Caco-2 (cell line): ENCODE results near the gene LAS1L. TPM values are rescaled to one million over a fixed set of nuclear protein-coding genes. Genes with fewer than 3 reads are reported as not detected.

Source experiments
- BruUV-seq: library from RNA; stranded (reverse); fragments of 400-500 nt; replicated peaks from 2 replicates; lab custom pipeline; 2021; lab: Mats Ljungman, UMichigan
- CTCF ChIA-PET: fragments of 300-600 bp; sonication (Branson Sonifier 250); formaldehyde crosslinking; loops from one replicate; lab custom pipeline; 2022; ENCODE audit warnings: antibody characterized with exemption; lab: Charles Lee
- POLR2A ChIA-PET: fragments of 300-600 bp; sonication (Branson Sonifier 250); formaldehyde crosslinking; loops from one replicate; lab custom pipeline; 2022; ENCODE audit warnings: antibody characterized with exemption; lab: Charles Lee
- DNase-seq, 2 experiments: peaks; one replicate each; pipeline versions ENCODE4 v3.0.0 to v3.0.0-alpha.2; 2020 to 2022
- H3K27me3 ChIP-seq: replicated peaks from 2 replicates; pipeline ENCODE4 v1.6.0; 2011; ENCODE audit warnings: low read length; ENCODE audit not compliant: control insufficient read depth, insufficient read depth
- H3K36me3 ChIP-seq: 2 replicates; pipeline ENCODE4 v1.5.1; 2011; ENCODE audit warnings: low read length; ENCODE audit not compliant: control insufficient read depth, insufficient read depth
- H3K4me1 ChIP-seq: fragments of 250-450 bp; sonication (Bioruptor Pico); 2 replicates; pipeline ENCODE4 v1.5.1; 2020; ENCODE audit warnings: mild to moderate bottlenecking
- H3K4me3 ChIP-seq: 2 replicates; pipeline ENCODE4 v1.5.1; 2011; ENCODE audit warnings: low read depth, mild to moderate bottlenecking, control low read depth, low read length
- H3K9me3 ChIP-seq: fragments of 250-450 bp; sonication (Bioruptor Pico); 2 replicates; pipeline ENCODE4 v1.5.1; 2020; ENCODE audit warnings: mild to moderate bottlenecking, moderate library complexity
- H3K27ac Mint-ChIP-seq: one replicate; pipeline ENCODE4 v1.8.0; 2022; ENCODE audit warnings: mixed read lengths; ENCODE audit not compliant: unreplicated experiment
- H3K27me3 Mint-ChIP-seq: one replicate; pipeline ENCODE4 v1.8.0; 2022; ENCODE audit warnings: mixed read lengths; ENCODE audit not compliant: insufficient read depth, unreplicated experiment
- H3K36me3 Mint-ChIP-seq: one replicate; pipeline ENCODE4 v1.8.0; 2022; ENCODE audit warnings: mild to moderate bottlenecking, mixed read lengths; ENCODE audit not compliant: insufficient read depth, unreplicated experiment
- H3K4me1 Mint-ChIP-seq: one replicate; pipeline ENCODE4 v1.8.0; 2022; ENCODE audit warnings: low read depth, mixed read lengths; ENCODE audit not compliant: unreplicated experiment
- H3K4me3 Mint-ChIP-seq: one replicate; pipeline ENCODE4 v1.8.0; 2022; ENCODE audit warnings: mild to moderate bottlenecking, moderate library complexity, mixed read lengths; ENCODE audit not compliant: unreplicated experiment
- H3K9me3 Mint-ChIP-seq: one replicate; pipeline ENCODE4 v1.8.0; 2022; ENCODE audit warnings: mixed read lengths; ENCODE audit not compliant: unreplicated experiment
- intact Hi-C: fragments of 100-400 bp; cut with micrococcal nuclease; formaldehyde crosslinking; loops from one replicate; pipeline ENCODE4 v1.10.0; 2022; ENCODE audit not compliant: unreplicated experiment
- total RNA-seq: library from RNA; stranded (reverse); gene quantifications from 2 replicates; pipeline ENCODE4 v1.2.3, GENCODE V29; 2022
- TF ChIP-seq, protein P1 (sequence below), 2 experiments: fragments of 200-600 bp in 1 of 2; IDR thresholded peaks; 1 replicate in 1 of 2; 2 replicates in 1 of 2; pipeline versions ENCODE4 v1.5.1 to v1.8.0; 2011 to 2022; ENCODE audit warnings: antibody characterized with exemption in 1 of 2, control low read depth in 1 of 2, inconsistent platforms in 1 of 2, low read depth in 1 of 2, low read length in 1 of 2, mild to moderate bottlenecking in 1 of 2, moderate library complexity in 1 of 2; ENCODE audit not compliant: insufficient read depth in 1 of 2, severe bottlenecking in 1 of 2, unreplicated experiment in 1 of 2

LAS1L gene
- total RNA-seq, 1 experiment from 2014 or later = 43.1 TPM

DNA sequence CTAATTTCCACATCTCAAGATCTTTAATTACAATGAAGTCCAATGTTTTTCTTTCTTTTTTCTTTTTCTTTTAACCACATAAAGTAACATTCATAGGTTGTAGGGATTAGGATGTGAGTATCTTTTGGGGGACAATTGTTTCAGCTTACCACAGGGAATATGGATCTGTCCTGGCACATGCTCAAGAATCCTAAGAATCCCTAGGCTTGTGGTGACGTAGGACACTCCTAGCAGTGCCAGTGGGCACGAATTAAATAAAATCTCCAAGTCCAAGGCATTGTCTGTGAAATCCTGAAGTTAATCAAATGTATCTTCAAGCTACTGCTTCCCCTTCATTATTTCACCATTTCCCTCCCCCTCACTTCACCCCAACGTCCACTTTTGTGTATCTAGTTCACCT lies 2.6 kb upstream of the LAS1L start:
- intact Hi-C loops = no loop called here
- H3K4me1 ChIP-seq = no peaks in the 10 kb centered on the region
- Mint-ChIP-seq H3K4me3 (no peak overlapping the region), H3K27me3 (no peaks in the 10 kb centered on the region), H3K4me1 (no peaks in the 10 kb centered on the region), H3K9me3 (no peaks in the 10 kb centered on the region), H3K36me3 (peaks cover 7% of the 10 kb centered on the region), H3K27ac (no peak overlapping the region)
- DNase-seq = no peak
- ChIA-PET CTCF (no interaction called here), POLR2A (no interaction called here)
- H3K9me3 ChIP-seq = no peaks in the 10 kb centered on the region
- H3K27me3 ChIP-seq = no peaks in the 10 kb centered on the region
- TF ChIP-seq, protein P1, sequence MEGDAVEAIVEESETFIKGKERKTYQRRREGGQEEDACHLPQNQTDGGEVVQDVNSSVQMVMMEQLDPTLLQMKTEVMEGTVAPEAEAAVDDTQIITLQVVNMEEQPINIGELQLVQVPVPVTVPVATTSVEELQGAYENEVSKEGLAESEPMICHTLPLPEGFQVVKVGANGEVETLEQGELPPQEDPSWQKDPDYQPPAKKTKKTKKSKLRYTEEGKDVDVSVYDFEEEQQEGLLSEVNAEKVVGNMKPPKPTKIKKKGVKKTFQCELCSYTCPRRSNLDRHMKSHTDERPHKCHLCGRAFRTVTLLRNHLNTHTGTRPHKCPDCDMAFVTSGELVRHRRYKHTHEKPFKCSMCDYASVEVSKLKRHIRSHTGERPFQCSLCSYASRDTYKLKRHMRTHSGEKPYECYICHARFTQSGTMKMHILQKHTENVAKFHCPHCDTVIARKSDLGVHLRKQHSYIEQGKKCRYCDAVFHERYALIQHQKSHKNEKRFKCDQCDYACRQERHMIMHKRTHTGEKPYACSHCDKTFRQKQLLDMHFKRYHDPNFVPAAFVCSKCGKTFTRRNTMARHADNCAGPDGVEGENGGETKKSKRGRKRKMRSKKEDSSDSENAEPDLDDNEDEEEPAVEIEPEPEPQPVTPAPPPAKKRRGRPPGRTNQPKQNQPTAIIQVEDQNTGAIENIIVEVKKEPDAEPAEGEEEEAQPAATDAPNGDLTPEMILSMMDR (IDR thresholded peaks at IDR 0.05; ENCODE audit: insufficient read depth in 1 of 2, low read depth in 1 of 2, low read length in 1 of 2, severe bottlenecking in 1 of 2, unreplicated experiment in 1 of 2) = no peak
- no TSS peak for BruUV-seq
- no peak overlapping the region for H3K4me3 ChIP-seq
- no peaks in the 10 kb centered on the region for H3K36me3 ChIP-seq

DNA sequence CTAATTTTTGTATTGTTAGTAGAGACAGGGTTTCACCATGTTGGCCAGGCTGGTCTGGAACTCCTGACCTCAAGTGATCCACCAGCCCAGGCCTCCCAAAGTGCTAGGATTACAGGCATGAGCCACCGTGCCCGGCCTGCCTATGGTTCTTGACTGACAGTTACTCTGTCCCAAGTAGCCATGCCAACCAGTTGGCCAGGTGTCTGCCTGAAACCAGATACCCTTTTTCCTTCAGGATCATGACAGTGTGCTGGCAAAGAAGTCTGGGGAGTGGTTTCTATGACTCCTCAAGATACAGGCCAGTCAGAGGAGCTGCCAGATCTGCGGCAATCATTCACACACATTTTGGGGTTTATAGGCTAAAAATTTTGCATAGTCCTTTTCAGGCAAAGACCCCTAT lies 1.7 kb upstream of the LAS1L start:
- Mint-ChIP-seq H3K27ac (no peak overlapping the region), H3K4me3 (no peak overlapping the region), H3K36me3 (peaks cover 13% of the 10 kb centered on the region), H3K9me3 (no peaks in the 10 kb centered on the region), H3K4me1 (no peaks in the 10 kb centered on the region), H3K27me3 (no peaks in the 10 kb centered on the region)
- POLR2A ChIA-PET = no interaction called here
- Histone ChIP-seq H3K4me3 (no peak overlapping the region), H3K36me3 (no peaks in the 10 kb centered on the region), H3K4me1 (no peaks in the 10 kb centered on the region), H3K9me3 (no peaks in the 10 kb centered on the region), H3K27me3 (no peaks in the 10 kb centered on the region)
- CTCF ChIA-PET = no interaction called here
- TF ChIP-seq, protein P1 (IDR thresholded peaks at IDR 0.05; ENCODE audit: insufficient read depth in 1 of 2, low read depth in 1 of 2, low read length in 1 of 2, severe bottlenecking in 1 of 2, unreplicated experiment in 1 of 2) = no peak
- intact Hi-C loops = no loop called here
- no peak for DNase-seq
- no TSS peak for BruUV-seq

DNA sequence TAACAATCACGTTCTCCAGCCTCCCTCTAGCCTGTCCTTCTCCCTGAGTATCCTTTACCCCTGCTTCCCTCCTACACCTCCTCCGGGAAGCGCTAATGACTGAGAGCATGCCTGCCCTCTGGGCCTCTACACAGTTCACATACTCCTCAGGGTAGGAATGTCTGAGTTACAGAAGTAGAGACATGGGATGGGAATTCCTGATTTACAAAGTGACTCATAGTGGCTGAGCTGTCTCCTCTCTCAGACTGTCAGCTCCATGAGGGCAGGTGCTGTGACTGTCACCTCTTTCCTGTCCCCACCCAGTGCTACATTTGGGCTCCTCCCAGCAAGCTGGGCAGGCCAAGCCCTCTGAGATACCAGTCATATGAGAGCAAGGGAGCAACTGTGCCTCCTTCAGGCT lies 2.6 kb downstream of the LAS1L start:
- intact Hi-C loops = no loop called here
- DNase-seq = no peak
- no peaks in the 10 kb centered on the region for H3K9me3 ChIP-seq
- peaks cover 29% of the 10 kb centered on the region for H3K36me3 Mint-ChIP-seq
- no peak overlapping the region for H3K27ac Mint-ChIP-seq
- H3K4me1 ChIP-seq = no peaks in the 10 kb centered on the region
- BruUV-seq = no TSS peak
- H3K36me3 ChIP-seq = no peaks in the 10 kb centered on the region
- H3K4me1 Mint-ChIP-seq = no peaks in the 10 kb centered on the region
- TF ChIP-seq, protein P1 (IDR thresholded peaks at IDR 0.05; ENCODE audit: insufficient read depth in 1 of 2, low read depth in 1 of 2, low read length in 1 of 2, severe bottlenecking in 1 of 2, unreplicated experiment in 1 of 2) = no peak
- H3K4me3 ChIP-seq = no peak overlapping the region
- POLR2A ChIA-PET = no interaction called here
- H3K9me3 Mint-ChIP-seq = no peaks in the 10 kb centered on the region
- no peaks in the 10 kb centered on the region for H3K27me3 ChIP-seq
- H3K4me3 Mint-ChIP-seq = no peak overlapping the region
- CTCF ChIA-PET = no interaction called here
- no peaks in the 10 kb centered on the region for H3K27me3 Mint-ChIP-seq
